SK-N-MC (cell line): ENCODE measurements around the gene TOMM34.

ENCODE experiments used
- EZH2 ChIP-seq: fragments of 200-600 bp; sonication (generic); IDR thresholded peaks from one replicate; pipeline ENCODE4 v1.6.1; 2017; ENCODE audit warnings: antibody characterized with exemption
- FOXP2 ChIP-seq: optimal IDR thresholded peaks from 2 replicates; pipeline ENCODE3; 2011; ENCODE audit warnings: mild to moderate bottlenecking, moderate library complexity; ENCODE audit not compliant: insufficient read depth; ENCODE audit errors: extremely low read length, control extremely low read depth
- POLR2AphosphoS5 ChIP-seq: IDR thresholded peaks from 2 replicates; pipeline ENCODE4 v1.6.1; 2012; ENCODE audit warnings: mild to moderate bottlenecking, low read depth, low read length, borderline replicate concordance

DNA sequence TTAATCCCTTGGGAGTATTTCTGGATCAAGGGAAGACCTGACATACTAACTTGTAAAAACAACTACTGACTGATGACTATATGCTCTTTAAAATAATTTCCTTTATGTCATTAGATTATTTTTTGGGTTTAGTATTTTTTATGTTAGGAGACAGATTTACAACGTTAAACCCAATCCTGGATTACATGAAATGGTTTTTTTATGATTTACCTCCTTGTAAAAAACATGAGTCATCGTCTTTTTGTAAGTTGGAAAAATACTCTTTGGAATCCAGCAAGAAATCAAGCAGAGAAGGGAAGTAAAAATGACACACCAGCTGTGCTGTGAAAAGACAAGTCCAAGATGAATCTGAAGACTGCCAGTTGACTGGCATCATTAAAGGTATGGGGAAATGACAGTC, 12.9 kb upstream of the TOMM34 start:
- TF ChIP-seq EZH2 (no peak), POLR2AphosphoS5 (no peak), FOXP2 (no peak)
